PC-3 (cell line): ENCODE measurements around the gene FOXJ3.

Experiments
- CTCF ChIP-seq: fragments of 300-600 bp; sonication (generic); conservative IDR thresholded peaks from 2 replicates; pipeline ENCODE4 v1.5.1; 2017; ENCODE audit warnings: antibody characterized with exemption, low read depth, mild to moderate bottlenecking, low read length
- EZH2 ChIP-seq: fragments of 300-600 bp; sonication (generic); IDR thresholded peaks from one replicate; pipeline ENCODE4 v1.6.1; 2017; ENCODE audit warnings: antibody characterized with exemption, mild to moderate bottlenecking, low read length; ENCODE audit not compliant: unreplicated experiment
- EZH2phosphoT487 ChIP-seq: fragments of 300-600 bp; sonication (generic); IDR thresholded peaks from 2 replicates; pipeline ENCODE4 v1.6.1; 2018; ENCODE audit warnings: mild to moderate bottlenecking, antibody characterized with exemption, low read length, borderline replicate concordance

- TF ChIP-seq CTCF (no peak), EZH2 (no peak), EZH2phosphoT487 (no peak)
Measured at GRCh38 chr1:42312576-42313212, 22.3 kb downstream of the FOXJ3 start.
